SK-N-SH treated with all-trans-retinoic acid at 6 μM for 48 hours (cell line): Measurements from ENCODE around the gene TTC28.

Source experiments
- ATAC-seq: fragments of 200-7000 bp; cut with Tn5 transposase; 3 replicates; pipeline ENCODE4 v1.9.1; 2020; ENCODE audit warnings: mild to moderate bottlenecking, moderate library complexity
- ARNTL ChIP-seq: fragments of 450-650 bp; formaldehyde crosslinking; IDR thresholded peaks from 2 replicates; pipeline ENCODE4 v1.5.0; 2020; ENCODE audit warnings: low read depth, mild to moderate bottlenecking, moderate library complexity, borderline replicate concordance
- BACH2 ChIP-seq: fragments of 250-450 bp; sonication (Bioruptor Pico); IDR thresholded peaks from 2 replicates; pipeline ENCODE4 v1.9.0; 2021; ENCODE audit warnings: mild to moderate bottlenecking, borderline replicate concordance
- CREB5 ChIP-seq: fragments of 250-450 bp; sonication (Bioruptor Pico); IDR thresholded peaks from 2 replicates; pipeline ENCODE4 v1.5.1; 2020; ENCODE audit warnings: low read depth, mild to moderate bottlenecking, moderate library complexity
- CSDC2 ChIP-seq: fragments of 250-450 bp; sonication (Bioruptor Pico); IDR thresholded peaks from 2 replicates; pipeline ENCODE4 v1.5.0; 2020; ENCODE audit warnings: mild to moderate bottlenecking, moderate library complexity
- GLIS3 ChIP-seq: fragments of 250-450 bp; sonication (Bioruptor Pico); IDR thresholded peaks from 2 replicates; pipeline ENCODE4 v1.5.0; 2020; ENCODE audit warnings: mild to moderate bottlenecking, moderate library complexity
- ISL1 ChIP-seq: fragments of 250-450 bp; sonication (Bioruptor Pico); IDR thresholded peaks from 2 replicates; pipeline ENCODE4 v2.1.2; 2022; ENCODE audit warnings: mild to moderate bottlenecking, moderate library complexity
- PATZ1 ChIP-seq: fragments of 250-450 bp; sonication (Bioruptor Pico); IDR thresholded peaks from 2 replicates; pipeline ENCODE4 v1.8.0; 2020; ENCODE audit warnings: mild to moderate bottlenecking, moderate library complexity, borderline replicate concordance
- POU6F1 ChIP-seq: fragments of 250-450 bp; sonication (Bioruptor Pico); IDR thresholded peaks from 2 replicates; pipeline ENCODE4 v1.8.0; 2021; ENCODE audit warnings: low read depth, mild to moderate bottlenecking, moderate library complexity, borderline replicate concordance
- PPARA ChIP-seq: fragments of 250-450 bp; sonication (Bioruptor Pico); IDR thresholded peaks from 2 replicates; pipeline ENCODE4 v1.5.0; 2020; ENCODE audit warnings: mild to moderate bottlenecking, borderline replicate concordance
- RARB ChIP-seq: fragments of 250-450 bp; sonication (Bioruptor Pico); IDR thresholded peaks from 2 replicates; pipeline ENCODE4 v1.8.0; 2021; ENCODE audit warnings: mild to moderate bottlenecking, moderate library complexity
- SNAI2 ChIP-seq: fragments of 250-450 bp; sonication (Bioruptor Pico); IDR thresholded peaks from 2 replicates; pipeline ENCODE4 v1.5.0; 2020; ENCODE audit warnings: mild to moderate bottlenecking, moderate library complexity
- TCF4 ChIP-seq: fragments of 250-450 bp; sonication (Bioruptor Pico); IDR thresholded peaks from 2 replicates; pipeline ENCODE4 v1.8.0; 2021; ENCODE audit warnings: mild to moderate bottlenecking, moderate library complexity, borderline replicate concordance
- TOX ChIP-seq: fragments of 250-450 bp; sonication (Bioruptor Pico); IDR thresholded peaks from 2 replicates; pipeline ENCODE4 v1.8.0; 2021; ENCODE audit warnings: mild to moderate bottlenecking, moderate library complexity, borderline replicate concordance
- ZC3H10 ChIP-seq: fragments of 250-450 bp; sonication (Bioruptor Pico); IDR thresholded peaks from 2 replicates; pipeline ENCODE4 v1.5.1; 2021; ENCODE audit warnings: mild to moderate bottlenecking, moderate library complexity
- ZFP3 ChIP-seq: fragments of 250-450 bp; sonication (Bioruptor Pico); IDR thresholded peaks from 2 replicates; pipeline ENCODE4 v1.5.0; 2020; ENCODE audit warnings: mild to moderate bottlenecking, moderate library complexity
- ZFP30 ChIP-seq: fragments of 450-650 bp; formaldehyde crosslinking; IDR thresholded peaks from 2 replicates; pipeline ENCODE4 v1.5.0; 2022; ENCODE audit warnings: mild to moderate bottlenecking, moderate library complexity
- ZNF565 ChIP-seq: fragments of 450-650 bp; formaldehyde crosslinking; conservative IDR thresholded peaks from 2 replicates; pipeline ENCODE4 v1.5.0; 2020; ENCODE audit warnings: low read depth, mild to moderate bottlenecking, moderate library complexity
- ZNF70 ChIP-seq: fragments of 450-650 bp; formaldehyde crosslinking; IDR thresholded peaks from 2 replicates; pipeline ENCODE4 v1.5.0; 2020; ENCODE audit warnings: mild to moderate bottlenecking, moderate library complexity
- ZNF8 ChIP-seq: fragments of 450-650 bp; formaldehyde crosslinking; IDR thresholded peaks from 2 replicates; pipeline ENCODE4 v1.5.0; 2020; ENCODE audit warnings: mild to moderate bottlenecking, moderate library complexity
- TF ChIP-seq, protein P1 (sequence below): fragments of 250-450 bp; sonication (Bioruptor Pico); IDR thresholded peaks from 2 replicates; pipeline ENCODE4 v1.5.0; 2020; ENCODE audit warnings: mild to moderate bottlenecking, moderate library complexity
- TF ChIP-seq, protein P2 (sequence below): fragments of 250-450 bp; sonication (Bioruptor Pico); IDR thresholded peaks from 2 replicates; pipeline ENCODE4 v1.5.1; 2021; ENCODE audit warnings: mild to moderate bottlenecking, moderate library complexity

TTC28 gene

GRCh38 chr22:28629420-28630176, 50.0 kb downstream of the TTC28 start:
- TF ChIP-seq, protein P1, sequence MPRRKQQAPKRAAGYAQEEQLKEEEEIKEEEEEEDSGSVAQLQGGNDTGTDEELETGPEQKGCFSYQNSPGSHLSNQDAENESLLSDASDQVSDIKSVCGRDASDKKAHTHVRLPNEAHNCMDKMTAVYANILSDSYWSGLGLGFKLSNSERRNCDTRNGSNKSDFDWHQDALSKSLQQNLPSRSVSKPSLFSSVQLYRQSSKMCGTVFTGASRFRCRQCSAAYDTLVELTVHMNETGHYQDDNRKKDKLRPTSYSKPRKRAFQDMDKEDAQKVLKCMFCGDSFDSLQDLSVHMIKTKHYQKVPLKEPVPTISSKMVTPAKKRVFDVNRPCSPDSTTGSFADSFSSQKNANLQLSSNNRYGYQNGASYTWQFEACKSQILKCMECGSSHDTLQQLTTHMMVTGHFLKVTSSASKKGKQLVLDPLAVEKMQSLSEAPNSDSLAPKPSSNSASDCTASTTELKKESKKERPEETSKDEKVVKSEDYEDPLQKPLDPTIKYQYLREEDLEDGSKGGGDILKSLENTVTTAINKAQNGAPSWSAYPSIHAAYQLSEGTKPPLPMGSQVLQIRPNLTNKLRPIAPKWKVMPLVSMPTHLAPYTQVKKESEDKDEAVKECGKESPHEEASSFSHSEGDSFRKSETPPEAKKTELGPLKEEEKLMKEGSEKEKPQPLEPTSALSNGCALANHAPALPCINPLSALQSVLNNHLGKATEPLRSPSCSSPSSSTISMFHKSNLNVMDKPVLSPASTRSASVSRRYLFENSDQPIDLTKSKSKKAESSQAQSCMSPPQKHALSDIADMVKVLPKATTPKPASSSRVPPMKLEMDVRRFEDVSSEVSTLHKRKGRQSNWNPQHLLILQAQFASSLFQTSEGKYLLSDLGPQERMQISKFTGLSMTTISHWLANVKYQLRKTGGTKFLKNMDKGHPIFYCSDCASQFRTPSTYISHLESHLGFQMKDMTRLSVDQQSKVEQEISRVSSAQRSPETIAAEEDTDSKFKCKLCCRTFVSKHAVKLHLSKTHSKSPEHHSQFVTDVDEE (CRISPR knock-in tag), result no peak
- TF ChIP-seq PPARA (no peak), BACH2 (CRISPR knock-in tag) (no peak), ZNF70 (CRISPR knock-in tag) (no peak), GLIS3 (CRISPR knock-in tag) (no peak), RARB (CRISPR knock-in tag) (no peak)
- no peak for ATAC-seq

GRCh38 chr22:28628766-28629165, 50.9 kb downstream of the TTC28 start:
- no peak for ATAC-seq
- TF ChIP-seq CSDC2 (no peak), SNAI2 (CRISPR knock-in tag) (no peak), ZNF8 (CRISPR knock-in tag) (no peak), PPARA (no peak), CREB5 (CRISPR knock-in tag) (no peak)

- ATAC-seq, result no peak
- TF ChIP-seq TCF4, result no peak
- TF ChIP-seq ZFP3 (CRISPR knock-in tag), result no peak
- TF ChIP-seq ISL1 (CRISPR knock-in tag), result no peak
- no peak for TF ChIP-seq ARNTL (CRISPR knock-in tag)
- TF ChIP-seq SNAI2 (CRISPR knock-in tag), result no peak
- no peak for TF ChIP-seq ZNF565 (CRISPR knock-in tag)
- TF ChIP-seq PPARA, result no peak
- no peak for TF ChIP-seq CSDC2
- TF ChIP-seq POU6F1 (CRISPR knock-in tag), result no peak
- no peak for TF ChIP-seq PATZ1 (CRISPR knock-in tag)
- no peak for TF ChIP-seq ZNF70 (CRISPR knock-in tag)
- no peak for TF ChIP-seq ZNF8 (CRISPR knock-in tag)
- TF ChIP-seq ZC3H10 (CRISPR knock-in tag), result no peak
- no peak for TF ChIP-seq TOX
- TF ChIP-seq ZFP30 (CRISPR knock-in tag), result no peak
- TF ChIP-seq, protein P2, sequence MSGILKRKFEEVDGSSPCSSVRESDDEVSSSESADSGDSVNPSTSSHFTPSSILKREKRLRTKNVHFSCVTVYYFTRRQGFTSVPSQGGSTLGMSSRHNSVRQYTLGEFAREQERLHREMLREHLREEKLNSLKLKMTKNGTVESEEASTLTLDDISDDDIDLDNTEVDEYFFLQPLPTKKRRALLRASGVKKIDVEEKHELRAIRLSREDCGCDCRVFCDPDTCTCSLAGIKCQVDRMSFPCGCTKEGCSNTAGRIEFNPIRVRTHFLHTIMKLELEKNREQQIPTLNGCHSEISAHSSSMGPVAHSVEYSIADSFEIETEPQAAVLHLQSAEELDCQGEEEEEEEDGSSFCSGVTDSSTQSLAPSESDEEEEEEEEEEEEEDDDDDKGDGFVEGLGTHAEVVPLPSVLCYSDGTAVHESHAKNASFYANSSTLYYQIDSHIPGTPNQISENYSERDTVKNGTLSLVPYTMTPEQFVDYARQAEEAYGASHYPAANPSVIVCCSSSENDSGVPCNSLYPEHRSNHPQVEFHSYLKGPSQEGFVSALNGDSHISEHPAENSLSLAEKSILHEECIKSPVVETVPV, result no peak
- TF ChIP-seq RARB (CRISPR knock-in tag), result no peak
- TF ChIP-seq, protein P1 (CRISPR knock-in tag), result no peak
- no peak for TF ChIP-seq CREB5 (CRISPR knock-in tag)
Measured at GRCh38 chr22:28627791-28628190, 51.8 kb downstream of the TTC28 start.
